ENCODE measurements around the gene SORCS2. TPM values are rescaled to one million over a fixed set of nuclear protein-coding genes. Genes with fewer than 3 reads are reported as not detected.

SORCS2 gene
- total RNA-seq, 1 experiment from 2014 or later: 0.06 TPM

DNA sequence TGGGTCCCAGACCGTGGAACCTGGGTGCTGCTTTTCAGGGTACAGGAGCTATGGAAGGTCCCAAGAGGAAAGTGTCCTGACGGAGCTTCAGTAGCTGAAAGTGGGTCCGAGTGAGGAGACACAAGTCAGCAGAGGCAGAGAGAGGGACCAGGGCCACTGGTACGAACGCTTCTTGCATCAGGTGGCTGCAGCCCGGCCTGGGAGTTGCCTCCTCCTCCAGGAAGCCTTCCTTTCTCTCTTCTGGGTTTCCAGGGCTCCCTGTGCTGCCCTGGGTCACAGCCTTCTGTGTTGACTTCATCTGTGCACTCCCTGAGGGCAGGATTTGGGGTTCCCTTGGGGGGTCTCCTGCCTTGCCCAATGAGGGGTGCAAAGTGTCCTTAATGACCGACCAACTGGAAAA, 94.5 kb downstream of the SORCS2 start:
- no peak for DNase-seq (ENCODE audit: low spot score)
- intact Hi-C loops (cut with micrococcal nuclease; ENCODE audit: unreplicated experiment): no loop called here
- H3K27me3 ChIP-seq (replicated peaks; ENCODE audit: insufficient read depth, low read depth, low read length, poor library complexity): no peaks in the 10 kb centered on the region

DNA sequence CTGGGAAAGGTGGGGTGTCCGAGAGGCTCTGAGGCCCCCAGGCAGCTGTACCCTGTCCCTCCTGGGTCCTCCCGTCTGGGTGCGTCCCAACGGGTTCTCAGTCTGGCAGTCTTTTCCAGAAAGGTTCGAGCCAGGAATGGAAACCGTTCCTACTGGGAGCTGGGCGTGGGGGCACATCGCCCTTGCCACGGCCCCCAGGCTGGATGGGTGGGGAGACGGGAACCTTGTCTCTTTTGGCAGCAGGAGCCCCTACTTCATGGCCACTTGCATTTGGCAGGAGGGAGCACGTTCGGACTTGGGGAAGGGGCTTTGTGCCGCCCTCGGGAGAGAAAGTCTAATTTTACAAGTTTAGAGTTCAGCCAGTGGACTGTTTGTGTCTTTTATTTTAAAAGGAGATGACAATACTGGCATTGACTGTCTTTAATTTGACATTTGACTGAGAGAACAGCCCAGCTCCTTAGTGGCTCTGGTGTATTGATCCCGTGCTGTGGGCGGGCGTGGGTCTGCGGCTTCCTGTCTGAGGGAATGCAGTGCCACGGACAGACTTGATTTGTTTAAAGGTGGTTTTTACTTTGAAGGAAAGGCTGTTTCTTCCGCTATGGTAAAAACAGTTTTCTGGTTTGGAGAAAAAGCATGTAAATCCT, 95.1 kb downstream of the SORCS2 start:
- Histone ChIP-seq H3K4me1 (ENCODE audit: insufficient read depth, low read length, poor library complexity, severe bottlenecking) (no peaks in the 10 kb centered on the region), H3K27me3 (replicated peaks; ENCODE audit: insufficient read depth, low read depth, low read length, poor library complexity) (no peaks in the 10 kb centered on the region), H3K36me3 (ENCODE audit: insufficient read depth, low read length, poor library complexity, severe bottlenecking) (no peaks in the 10 kb centered on the region), H3K27ac (ENCODE audit: low read depth, low read length, poor library complexity, severe bottlenecking) (no peak overlapping the region), H3K9me3 (ENCODE audit: low read depth, low read length, poor library complexity, severe bottlenecking) (no peaks in the 10 kb centered on the region), H3K4me3 (ENCODE audit: low read depth, low read length, poor library complexity, severe bottlenecking) (no peak overlapping the region)
- BruUV-seq (replicated peaks): no TSS peak
- intact Hi-C loops (cut with micrococcal nuclease; ENCODE audit: unreplicated experiment): no loop called here
- no peak for TF ChIP-seq EZH2 (IDR thresholded peaks at IDR 0.05; ENCODE audit: borderline replicate concordance, low read depth, low read length, poor library complexity, severe bottlenecking)
- TF ChIP-seq, protein P1, sequence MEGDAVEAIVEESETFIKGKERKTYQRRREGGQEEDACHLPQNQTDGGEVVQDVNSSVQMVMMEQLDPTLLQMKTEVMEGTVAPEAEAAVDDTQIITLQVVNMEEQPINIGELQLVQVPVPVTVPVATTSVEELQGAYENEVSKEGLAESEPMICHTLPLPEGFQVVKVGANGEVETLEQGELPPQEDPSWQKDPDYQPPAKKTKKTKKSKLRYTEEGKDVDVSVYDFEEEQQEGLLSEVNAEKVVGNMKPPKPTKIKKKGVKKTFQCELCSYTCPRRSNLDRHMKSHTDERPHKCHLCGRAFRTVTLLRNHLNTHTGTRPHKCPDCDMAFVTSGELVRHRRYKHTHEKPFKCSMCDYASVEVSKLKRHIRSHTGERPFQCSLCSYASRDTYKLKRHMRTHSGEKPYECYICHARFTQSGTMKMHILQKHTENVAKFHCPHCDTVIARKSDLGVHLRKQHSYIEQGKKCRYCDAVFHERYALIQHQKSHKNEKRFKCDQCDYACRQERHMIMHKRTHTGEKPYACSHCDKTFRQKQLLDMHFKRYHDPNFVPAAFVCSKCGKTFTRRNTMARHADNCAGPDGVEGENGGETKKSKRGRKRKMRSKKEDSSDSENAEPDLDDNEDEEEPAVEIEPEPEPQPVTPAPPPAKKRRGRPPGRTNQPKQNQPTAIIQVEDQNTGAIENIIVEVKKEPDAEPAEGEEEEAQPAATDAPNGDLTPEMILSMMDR (conservative IDR thresholded peaks at IDR 0.05; ENCODE audit: low read depth, low read length): no peak
- CTCF ChIA-PET: no interaction called here
- DNase-seq (ENCODE audit: low spot score): no peak
- POLR2A ChIA-PET (ENCODE audit: low non-redundant PET): no interaction called here

More for the DNA sequence above, 94.5 kb downstream of the SORCS2 start:
- no TSS peak for BruUV-seq (replicated peaks)
- no peaks in the 10 kb centered on the region for H3K4me1 ChIP-seq (ENCODE audit: insufficient read depth, low read length, poor library complexity, severe bottlenecking)
- H3K36me3 ChIP-seq (ENCODE audit: insufficient read depth, low read length, poor library complexity, severe bottlenecking): no peaks in the 10 kb centered on the region
- TF ChIP-seq EZH2 (IDR thresholded peaks at IDR 0.05; ENCODE audit: borderline replicate concordance, low read depth, low read length, poor library complexity, severe bottlenecking): no peak
- TF ChIP-seq, protein P1 (conservative IDR thresholded peaks at IDR 0.05; ENCODE audit: low read depth, low read length): no peak
- H3K9me3 ChIP-seq (ENCODE audit: low read depth, low read length, poor library complexity, severe bottlenecking): no peaks in the 10 kb centered on the region
- H3K4me3 ChIP-seq (ENCODE audit: low read depth, low read length, poor library complexity, severe bottlenecking): no peak overlapping the region
- POLR2A ChIA-PET (ENCODE audit: low non-redundant PET): no interaction called here
- CTCF ChIA-PET: no interaction called here
- no peak overlapping the region for H3K27ac ChIP-seq (ENCODE audit: low read depth, low read length, poor library complexity, severe bottlenecking)

DNA sequence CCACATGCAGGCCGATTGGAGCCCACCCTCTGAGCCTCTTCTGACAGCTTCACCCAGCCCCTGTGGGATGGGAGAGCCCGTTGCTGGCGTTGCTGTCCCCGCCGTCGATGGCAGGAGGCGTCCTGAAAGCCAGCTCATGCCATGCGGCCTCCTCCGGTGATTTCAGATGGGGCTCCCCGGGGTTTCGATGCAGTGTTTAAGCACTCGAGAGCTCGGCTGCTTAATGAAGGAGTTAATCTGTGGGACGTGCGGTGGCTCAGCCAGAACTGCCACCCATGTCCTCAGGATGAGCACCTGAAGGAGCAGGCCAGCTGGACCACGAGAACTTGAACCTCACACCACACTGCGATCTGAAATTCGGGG, 95.6 kb downstream of the SORCS2 start:
- Histone ChIP-seq H3K9me3 (ENCODE audit: low read depth, low read length, poor library complexity, severe bottlenecking) (no peaks in the 10 kb centered on the region), H3K4me1 (ENCODE audit: insufficient read depth, low read length, poor library complexity, severe bottlenecking) (no peaks in the 10 kb centered on the region), H3K4me3 (ENCODE audit: low read depth, low read length, poor library complexity, severe bottlenecking) (no peak overlapping the region), H3K27ac (ENCODE audit: low read depth, low read length, poor library complexity, severe bottlenecking) (no peak overlapping the region), H3K36me3 (ENCODE audit: insufficient read depth, low read length, poor library complexity, severe bottlenecking) (no peaks in the 10 kb centered on the region), H3K27me3 (replicated peaks; ENCODE audit: insufficient read depth, low read depth, low read length, poor library complexity) (no peaks in the 10 kb centered on the region)
- ChIA-PET CTCF (no interaction called here), POLR2A (ENCODE audit: low non-redundant PET) (no interaction called here)
- TF ChIP-seq EZH2 (IDR thresholded peaks at IDR 0.05; ENCODE audit: borderline replicate concordance, low read depth, low read length, poor library complexity, severe bottlenecking): no peak
- TF ChIP-seq, protein P1 (conservative IDR thresholded peaks at IDR 0.05; ENCODE audit: low read depth, low read length): no peak
- no TSS peak for BruUV-seq (replicated peaks)
- intact Hi-C loops (cut with micrococcal nuclease; ENCODE audit: unreplicated experiment): no loop called here
- DNase-seq (ENCODE audit: low spot score): no peak

Data from A673 (cell line).